CD4-positive, alpha-beta memory T cell (primary cell): ENCODE measurements around the gene RIN3. TPM values are rescaled to one million over a fixed set of nuclear protein-coding genes. Genes with fewer than 3 reads are reported as not detected.
A peak's percentile ranks its signal among the peaks of the same experiment; 100 is the strongest.
"Not testable (repeated sequence)": the region's sequence is repeated elsewhere in the genome, so short reads cannot be mapped to it uniquely, and the experiment has no call there.

ENCODE experiments used
- CTCF ChIA-PET: fragments of 350-600 bp; sonication (Branson Sonifier 250); formaldehyde crosslinking; loops from one replicate; lab custom pipeline; 2021; ENCODE audit warnings: inconsistent platforms; ENCODE audit not compliant: partially characterized antibody; lab: Charles Lee
- POLR2A ChIA-PET: fragments of 350-600 bp; sonication (Branson Sonifier 250); formaldehyde crosslinking; loops from one replicate; lab custom pipeline; 2021; ENCODE audit not compliant: partially characterized antibody; lab: Charles Lee
- DNase-seq, 5 donors: peaks; one replicate each; pipeline versions ENCODE4 v3.0.0 to v3.0.0-alpha.2; 2020 to 2022; ENCODE audit warnings: mixed read lengths in 1 of 5
- H3K27ac ChIP-seq: one replicate; pipeline ENCODE4 v1.7.0; 2013; ENCODE audit warnings: low read depth, low read length
- H3K27me3 ChIP-seq: 2 replicates; pipeline ENCODE4 v1.7.0; 2013; ENCODE audit warnings: mild to moderate bottlenecking, low read length, moderate library complexity; ENCODE audit not compliant: insufficient read depth
- H3K36me3 ChIP-seq: 2 replicates; pipeline ENCODE4 v1.7.0; 2013; ENCODE audit warnings: mild to moderate bottlenecking, low read length, moderate library complexity; ENCODE audit not compliant: insufficient read depth
- H3K4me1 ChIP-seq: 2 replicates; pipeline ENCODE4 v1.7.0; 2013; ENCODE audit warnings: mild to moderate bottlenecking, low read length, moderate library complexity; ENCODE audit not compliant: insufficient read depth
- H3K4me3 ChIP-seq, 2 donors: one replicate each; pipeline ENCODE4 v1.7.0; 2013; ENCODE audit warnings: low read length in 2 of 2, mild to moderate bottlenecking in 1 of 2
- H3K9me3 ChIP-seq, 2 donors: one replicate each; pipeline ENCODE4 v1.7.0; 2013; ENCODE audit warnings: low read length in 2 of 2, control low read depth in 1 of 2; ENCODE audit not compliant: control insufficient read depth in 1 of 2
- H3K27ac Mint-ChIP-seq, 7 donors: one replicate each; pipeline ENCODE4 v1.8.0; 2020 to 2021; ENCODE audit warnings: mixed read lengths in 7 of 7, mild to moderate bottlenecking in 6 of 7, inconsistent platforms in 3 of 7, moderate library complexity in 3 of 7
- H3K27me3 Mint-ChIP-seq, 2 donors: one replicate each; pipeline ENCODE4 v1.8.0; 2020 to 2021; ENCODE audit warnings: mixed read lengths in 2 of 2
- H3K36me3 Mint-ChIP-seq, 2 donors: one replicate each; pipeline ENCODE4 v1.8.0; 2020 to 2021; ENCODE audit warnings: mixed read lengths in 2 of 2, inconsistent platforms in 1 of 2, mild to moderate bottlenecking in 1 of 2
- H3K4me1 Mint-ChIP-seq, 4 donors: one replicate each; pipeline ENCODE4 v1.8.0; 2020 to 2021; ENCODE audit warnings: mixed read lengths in 4 of 4, mild to moderate bottlenecking in 1 of 4
- H3K4me3 Mint-ChIP-seq, 8 donors: one replicate each; pipeline ENCODE4 v1.8.0; 2020 to 2021; ENCODE audit warnings: mixed read lengths in 8 of 8, mild to moderate bottlenecking in 7 of 8, moderate library complexity in 6 of 8, inconsistent platforms in 3 of 8
- H3K9me3 Mint-ChIP-seq, 8 donors: one replicate each; pipeline ENCODE4 v1.8.0; 2020 to 2021; ENCODE audit warnings: mixed read lengths in 8 of 8, mild to moderate bottlenecking in 5 of 8, inconsistent platforms in 3 of 8, moderate library complexity in 1 of 8
- intact Hi-C: fragments of 100-400 bp; cut with micrococcal nuclease; formaldehyde crosslinking; loops from one replicate; pipeline ENCODE4 v1.15.1; 2023
- polyA plus RNA-seq, 2 donors: library from polyadenylated mRNA; unstranded; fragments of 300-500 nt; fragmentation: Illumina TruSeq; gene quantifications; one replicate each; pipeline ENCODE4 v1.2.3, GENCODE V29; 2021
- total RNA-seq, 2 experiments: library from RNA; stranded (reverse); gene quantifications; one replicate each; pipeline ENCODE4 v1.2.3, GENCODE V29; 2021

RIN3 gene
- total and polyA plus RNA-seq, 4 experiments from 2014 or later = 4.0 to 74.9 (median 45.9) TPM

DNA sequence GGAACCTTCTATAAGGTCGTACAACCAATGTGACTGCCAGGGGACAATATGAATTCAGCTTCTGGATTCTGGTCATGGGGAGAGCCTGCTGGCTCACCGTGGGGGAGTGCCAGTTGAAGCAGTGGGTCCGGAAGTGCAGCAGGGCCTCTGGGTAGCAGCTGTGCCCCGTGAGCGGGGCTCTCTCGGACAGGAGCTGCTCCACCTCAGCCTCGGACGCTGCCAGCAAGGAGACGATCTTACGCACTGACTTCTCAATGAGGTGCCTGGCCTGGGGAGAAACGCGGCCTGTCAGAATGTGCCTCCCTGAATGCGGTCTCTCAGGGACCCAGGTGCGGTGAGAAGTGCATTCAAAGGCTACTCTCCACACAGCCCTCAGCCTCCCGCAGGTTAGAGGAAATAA is 192.8 kb downstream of the RIN3 start:
- Mint-ChIP-seq H3K4me3 (no peak overlapping the region), H3K9me3 (no peaks in the 10 kb centered on the region), H3K27me3 (peaks cover 8 to 10% of the 10 kb centered on the region in 2 donors), H3K27ac (no peak overlapping the region), H3K36me3 (peaks cover 6 to 17% of the 10 kb centered on the region in 2 donors), H3K4me1 (no peaks in the 10 kb centered on the region)
- H3K9me3 ChIP-seq = no peaks in the 10 kb centered on the region
- H3K27me3 ChIP-seq = no peaks in the 10 kb centered on the region
- ChIA-PET POLR2A (no interaction called here), CTCF (no interaction called here)
- DNase-seq = no peak
- no peaks in the 10 kb centered on the region for H3K36me3 ChIP-seq
- H3K4me1 ChIP-seq = no peaks in the 10 kb centered on the region
- no peak overlapping the region for H3K4me3 ChIP-seq
- intact Hi-C loops = no loop called here
- no peak overlapping the region for H3K27ac ChIP-seq

DNA sequence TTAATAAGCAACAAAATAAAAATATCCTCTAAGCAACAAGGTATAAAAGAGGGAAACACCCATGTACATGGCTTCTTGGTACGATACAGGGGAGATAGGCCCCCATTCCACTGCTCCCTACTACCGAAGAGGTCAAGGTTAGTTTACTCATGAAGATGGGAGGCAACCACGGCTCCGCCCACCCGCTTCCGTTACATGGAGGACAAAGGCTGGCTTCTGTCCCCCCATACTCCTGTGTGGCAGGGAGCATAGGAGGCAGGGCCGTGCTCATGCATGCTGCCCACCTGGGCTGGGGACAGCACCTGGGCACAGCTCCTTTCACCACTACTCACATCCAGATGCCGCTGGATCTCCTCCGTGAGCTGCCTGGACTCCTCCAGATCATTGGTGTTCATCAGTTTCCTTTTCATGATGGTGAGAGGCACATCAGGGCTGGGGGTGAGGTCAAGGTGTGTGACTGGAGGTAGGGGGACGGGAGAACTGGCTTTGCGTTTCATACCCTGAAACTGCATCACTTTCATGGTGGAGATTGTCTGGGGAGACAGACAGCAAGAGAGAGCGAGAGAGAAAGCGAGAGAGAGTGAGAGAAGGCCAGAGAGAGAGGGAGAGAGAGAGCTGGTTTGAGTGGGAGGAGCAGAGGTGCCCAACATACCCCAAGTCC is 195.9 kb downstream of the RIN3 start:
- no peak overlapping the region for H3K4me3 ChIP-seq
- ChIA-PET CTCF (interaction anchor here (2.0 kb wide), 1 partner anchor 26 kb away, joined by 7 read pairs; no protein-coding TSS in a partner anchor), POLR2A (no interaction called here)
- H3K4me1 ChIP-seq = no peaks in the 10 kb centered on the region
- no peak overlapping the region for H3K27ac ChIP-seq
- intact Hi-C loops = no loop called here
- peaks cover 6 to 17% of the 10 kb centered on the region in 2 donors for H3K36me3 Mint-ChIP-seq
- no peak overlapping the region for H3K4me3 Mint-ChIP-seq
- no peak for DNase-seq
- peak overlapping the region in 1 of 7 donors; percentile 25 for H3K27ac Mint-ChIP-seq
- no peaks in the 10 kb centered on the region for H3K9me3 ChIP-seq
- no peaks in the 10 kb centered on the region for H3K4me1 Mint-ChIP-seq
- no peaks in the 10 kb centered on the region for H3K9me3 Mint-ChIP-seq
- no peaks in the 10 kb centered on the region for H3K27me3 ChIP-seq
- peaks cover 0 to 7% of the 10 kb centered on the region in 2 donors for H3K27me3 Mint-ChIP-seq
- H3K36me3 ChIP-seq = no peaks in the 10 kb centered on the region

DNA sequence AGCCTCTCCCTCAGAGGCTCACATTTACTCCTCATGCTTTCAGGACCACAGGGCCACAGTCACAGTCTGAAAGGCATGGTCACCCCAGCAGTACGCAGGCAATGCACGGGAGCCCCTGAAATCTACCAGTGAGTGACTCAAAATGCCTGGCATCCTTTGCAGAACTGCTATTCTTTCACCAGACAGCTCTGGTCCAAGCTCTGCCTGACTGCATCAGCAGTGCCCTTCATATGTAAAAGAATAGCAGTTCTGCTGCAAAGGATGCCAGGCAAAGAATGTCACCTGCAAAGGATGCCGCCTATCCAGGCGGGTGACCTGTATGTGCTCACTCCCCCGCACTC is 196.4 kb downstream of the RIN3 start:
- no peaks in the 10 kb centered on the region for H3K4me1 ChIP-seq
- H3K4me3 ChIP-seq = no peak overlapping the region
- no peak for DNase-seq
- H3K9me3 ChIP-seq = no peaks in the 10 kb centered on the region
- Mint-ChIP-seq H3K36me3 (peaks cover 4 to 17% of the 10 kb centered on the region in 2 donors), H3K9me3 (no peaks in the 10 kb centered on the region), H3K27me3 (peaks cover 0 to 3% of the 10 kb centered on the region in 2 donors), H3K4me3 (no peak overlapping the region), H3K27ac (peak overlapping the region in 1 of 7 donors; percentile 25), H3K4me1 (no peaks in the 10 kb centered on the region)
- intact Hi-C loops = no loop called here
- H3K36me3 ChIP-seq = no peaks in the 10 kb centered on the region
- no peaks in the 10 kb centered on the region for H3K27me3 ChIP-seq
- H3K27ac ChIP-seq = no peak overlapping the region
- POLR2A ChIA-PET = no interaction called here
- CTCF ChIA-PET = no interaction called here

DNA sequence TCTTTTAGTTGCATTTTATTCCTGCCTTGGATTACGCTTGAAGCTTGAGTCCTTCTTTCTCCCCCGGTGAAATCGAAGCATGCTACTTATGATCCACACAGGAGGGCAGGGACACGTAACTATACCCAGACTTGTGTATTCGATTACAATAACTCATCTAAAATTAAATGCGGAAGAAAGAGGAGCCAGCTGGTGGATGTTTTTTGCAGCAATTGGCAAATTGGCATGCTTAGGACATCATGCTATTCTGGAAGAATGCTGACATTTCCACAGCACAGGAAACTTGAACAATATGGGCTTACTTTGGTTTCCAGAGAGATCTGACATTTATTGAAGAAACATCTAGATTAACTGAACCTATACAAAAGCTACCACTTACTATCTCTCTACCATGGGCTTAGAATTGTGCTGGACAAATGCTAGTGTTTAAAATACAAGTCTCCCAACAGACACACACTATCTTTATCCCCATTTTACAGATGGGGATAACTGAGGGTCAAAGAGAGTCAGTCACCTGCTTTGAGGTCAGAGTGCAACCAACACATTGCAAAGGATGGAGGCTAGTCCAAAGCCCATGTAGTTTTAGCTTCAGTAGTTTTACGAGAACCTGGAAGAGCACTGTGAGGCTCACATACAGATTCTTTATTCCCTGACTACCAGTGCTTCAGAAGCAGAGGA is 198.5 kb downstream of the RIN3 start:
- no peak overlapping the region for H3K4me3 Mint-ChIP-seq
- CTCF ChIA-PET = interaction anchor here (1.0 to 6.1 kb wide), 10 partner anchors 9 to 76 kb away, joined by 3 to 45 read pairs (median 4); no protein-coding TSS in a partner anchor

DNA sequence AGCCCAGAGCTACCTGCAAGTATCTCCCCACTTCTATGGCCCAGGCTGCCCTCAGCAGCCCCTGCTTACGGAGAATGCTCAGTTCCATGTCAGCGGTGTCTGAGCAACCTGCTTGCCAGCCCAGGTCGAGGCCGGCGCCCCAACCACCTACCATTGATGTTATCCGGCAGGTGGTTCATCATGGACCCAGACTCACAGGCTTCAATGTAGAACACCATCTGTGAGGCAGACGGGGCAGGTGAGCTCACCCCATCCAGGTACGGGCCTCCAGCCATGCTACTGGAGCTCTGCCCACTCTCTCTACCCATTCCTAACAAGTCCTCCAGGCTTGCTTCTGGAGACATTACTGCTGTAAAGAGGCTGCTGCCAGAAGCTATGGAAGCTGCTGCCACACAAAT is 199.1 kb downstream of the RIN3 start:
- ChIA-PET POLR2A (no interaction called here), CTCF (interaction anchor here (1.0 to 6.1 kb wide), 10 partner anchors 13 to 75 kb away, joined by 3 to 45 read pairs (median 6); no protein-coding TSS in a partner anchor)
- intact Hi-C loops = no loop called here
- Mint-ChIP-seq H3K36me3 (peaks cover 4 to 7% of the 10 kb centered on the region in 2 donors), H3K27ac (no peak overlapping the region), H3K27me3 (peaks cover 0 to 1% of the 10 kb centered on the region in 2 donors), H3K9me3 (no peaks in the 10 kb centered on the region), H3K4me1 (peaks cover 0 to 4% (median 2%) of the 10 kb centered on the region in 4 donors), H3K4me3 (no peak overlapping the region)
- H3K27ac ChIP-seq = no peak overlapping the region
- no peaks in the 10 kb centered on the region for H3K9me3 ChIP-seq
- H3K27me3 ChIP-seq = no peaks in the 10 kb centered on the region
- no peaks in the 10 kb centered on the region for H3K4me1 ChIP-seq
- no peak for DNase-seq
- H3K36me3 ChIP-seq = no peaks in the 10 kb centered on the region
- H3K4me3 ChIP-seq = no peak overlapping the region

More for the DNA sequence above, 198.5 kb downstream of the RIN3 start:
- Mint-ChIP-seq H3K36me3 (peaks cover 4 to 7% of the 10 kb centered on the region in 2 donors), H3K4me1 (no peaks in the 10 kb centered on the region), H3K9me3 (no peaks in the 10 kb centered on the region), H3K27ac (no peak overlapping the region), H3K27me3 (peaks cover 0 to 1% of the 10 kb centered on the region in 2 donors)
- intact Hi-C loops = no loop called here
- Histone ChIP-seq H3K9me3 (no peaks in the 10 kb centered on the region), H3K36me3 (no peaks in the 10 kb centered on the region), H3K4me1 (no peaks in the 10 kb centered on the region), H3K27ac (no peak overlapping the region), H3K4me3 (no peak overlapping the region), H3K27me3 (no peaks in the 10 kb centered on the region)
- POLR2A ChIA-PET = no interaction called here
- no peak for DNase-seq

DNA sequence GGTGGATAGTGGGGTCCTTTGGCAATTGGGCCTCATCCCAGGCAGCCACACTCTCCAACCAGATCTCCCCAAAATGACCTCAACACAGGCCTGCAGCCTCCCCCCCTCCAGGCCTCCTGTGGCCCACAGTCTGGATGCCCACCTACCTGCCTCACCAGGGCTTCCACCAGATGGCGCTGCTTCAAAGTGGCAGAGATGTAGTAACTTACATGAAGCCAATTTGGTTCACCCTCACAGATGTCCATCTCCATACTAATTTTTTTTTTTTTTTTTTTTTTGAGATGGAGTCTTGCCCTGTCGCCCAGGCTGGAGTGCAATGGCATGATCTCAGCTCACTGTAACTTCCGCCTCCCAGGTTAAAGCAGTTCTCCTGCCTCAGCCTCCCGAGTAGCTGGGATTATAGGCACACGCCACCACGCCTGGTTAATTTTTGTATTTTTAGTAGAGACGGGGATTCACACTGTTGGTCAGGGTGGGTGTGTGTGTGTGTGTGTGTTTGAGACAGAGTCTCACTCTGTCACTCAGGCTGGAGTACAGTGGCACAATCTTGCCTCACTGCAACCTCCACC is 201.2 kb downstream of the RIN3 start:
- peak; percentile 57 to 75 (median 63) for DNase-seq
- H3K27me3 ChIP-seq, POLR2A ChIA-PET, H3K4me3 ChIP-seq, H3K9me3 ChIP-seq, H3K4me1 ChIP-seq, H3K9me3 Mint-ChIP-seq, H3K4me3 Mint-ChIP-seq, H3K27ac ChIP-seq, H3K36me3 ChIP-seq, H3K27me3 Mint-ChIP-seq, H3K4me1 Mint-ChIP-seq, H3K36me3 Mint-ChIP-seq: not testable (repeated sequence)
- peak overlapping the region in 1 of 7 donors; percentile 41 for H3K27ac Mint-ChIP-seq
- CTCF ChIA-PET = interaction anchor here (0.7 to 6.1 kb wide), 12 partner anchors 11 to 1819 kb away, joined by 3 to 45 read pairs (median 5); partner anchors contain the start of gene LGMN
- intact Hi-C loops = loop anchor here (1.0 kb wide), 1 partner anchor 69 kb away; no protein-coding TSS in a partner anchor

DNA sequence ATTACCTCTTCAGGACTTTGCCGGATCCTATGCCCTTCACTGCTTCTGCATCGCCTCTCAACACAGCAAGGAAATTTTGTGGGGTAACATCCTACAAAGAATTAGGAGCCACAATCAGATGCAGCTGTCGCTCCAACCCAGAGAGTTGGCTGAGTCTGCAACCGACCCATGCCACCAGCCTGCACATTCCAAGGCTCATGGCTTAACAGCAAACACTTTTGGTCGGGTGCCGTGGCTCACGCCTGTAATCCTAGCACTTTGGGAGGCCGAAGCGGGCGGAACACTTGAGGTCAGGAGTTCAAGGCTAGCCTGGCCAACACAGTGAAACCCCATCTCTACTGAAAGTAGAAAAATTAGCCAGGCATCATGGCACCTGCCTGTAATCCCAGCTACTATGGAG is 202.6 kb downstream of the RIN3 start:
- DNase-seq = no peak
- H3K27ac ChIP-seq = no peak overlapping the region
- H3K4me1 Mint-ChIP-seq = peaks cover 0 to 5% (median 2%) of the 10 kb centered on the region in 4 donors
- H3K4me3 Mint-ChIP-seq = no peak overlapping the region
- intact Hi-C loops = no loop called here
- POLR2A ChIA-PET = no interaction called here
- no peaks in the 10 kb centered on the region for H3K9me3 Mint-ChIP-seq
- no peaks in the 10 kb centered on the region for H3K9me3 ChIP-seq
- no peak overlapping the region for H3K4me3 ChIP-seq
- H3K27ac Mint-ChIP-seq = no peak overlapping the region
- CTCF ChIA-PET = interaction anchor here (2.0 to 6.1 kb wide), 4 partner anchors 10 to 72 kb away, joined by 6 to 45 read pairs (median 26); no protein-coding TSS in a partner anchor
- H3K36me3 Mint-ChIP-seq = no peaks in the 10 kb centered on the region
- H3K36me3 ChIP-seq = no peaks in the 10 kb centered on the region
- no peaks in the 10 kb centered on the region for H3K4me1 ChIP-seq
- no peaks in the 10 kb centered on the region for H3K27me3 ChIP-seq
- H3K27me3 Mint-ChIP-seq = no peaks in the 10 kb centered on the region
